GM19372 (cell line): ENCODE results near the gene SPAG8.

Experiments
- ATAC-seq: cut with Tn5 transposase; IDR thresholded peaks from one replicate; pipeline ENCODE4 v1.9.1; 2021; ENCODE audit warnings: mild to moderate bottlenecking, low read depth, moderate library complexity; ENCODE audit not compliant: unreplicated experiment

SPAG8 gene

GRCh38 chr9:35813434-35814105 lies 1.5 kb upstream of the SPAG8 start:
- ATAC-seq, result no peak

- no peak for ATAC-seq
Measured at GRCh38 chr9:35811381-35812024, 559 bp downstream of the SPAG8 start.

GRCh38 chr9:35810122-35810521 lies 1.9 kb downstream of the SPAG8 start:
- no peak for ATAC-seq

- ATAC-seq, result no peak
Measured at GRCh38 chr9:35808433-35808832, 3.6 kb downstream of the SPAG8 start.

DNA sequence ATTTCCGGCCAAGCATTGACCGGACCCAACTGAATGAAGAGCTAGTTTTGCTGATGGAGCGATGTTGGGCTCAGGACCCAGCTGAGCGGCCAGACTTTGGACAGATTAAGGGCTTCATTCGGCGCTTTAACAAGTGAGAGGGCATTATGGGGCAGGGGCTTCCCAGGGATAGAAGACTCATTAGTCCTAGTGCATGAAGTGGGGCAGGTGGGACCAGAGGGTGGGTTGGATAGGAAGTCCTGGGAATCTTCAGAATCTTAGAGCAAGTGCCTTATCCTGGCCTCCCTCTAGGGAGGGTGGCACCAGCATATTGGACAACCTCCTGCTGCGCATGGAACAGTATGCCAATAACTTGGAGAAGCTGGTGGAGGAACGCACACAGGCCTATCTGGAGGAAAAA lies 6.0 kb downstream of the SPAG8 start:
- no peak for ATAC-seq

GRCh38 chr9:35801328-35802128 lies 10.5 kb downstream of the SPAG8 start:
- ATAC-seq, result no peak

- ATAC-seq, result no peak
Measured at GRCh38 chr9:35800530-35800929, 11.5 kb downstream of the SPAG8 start.

DNA sequence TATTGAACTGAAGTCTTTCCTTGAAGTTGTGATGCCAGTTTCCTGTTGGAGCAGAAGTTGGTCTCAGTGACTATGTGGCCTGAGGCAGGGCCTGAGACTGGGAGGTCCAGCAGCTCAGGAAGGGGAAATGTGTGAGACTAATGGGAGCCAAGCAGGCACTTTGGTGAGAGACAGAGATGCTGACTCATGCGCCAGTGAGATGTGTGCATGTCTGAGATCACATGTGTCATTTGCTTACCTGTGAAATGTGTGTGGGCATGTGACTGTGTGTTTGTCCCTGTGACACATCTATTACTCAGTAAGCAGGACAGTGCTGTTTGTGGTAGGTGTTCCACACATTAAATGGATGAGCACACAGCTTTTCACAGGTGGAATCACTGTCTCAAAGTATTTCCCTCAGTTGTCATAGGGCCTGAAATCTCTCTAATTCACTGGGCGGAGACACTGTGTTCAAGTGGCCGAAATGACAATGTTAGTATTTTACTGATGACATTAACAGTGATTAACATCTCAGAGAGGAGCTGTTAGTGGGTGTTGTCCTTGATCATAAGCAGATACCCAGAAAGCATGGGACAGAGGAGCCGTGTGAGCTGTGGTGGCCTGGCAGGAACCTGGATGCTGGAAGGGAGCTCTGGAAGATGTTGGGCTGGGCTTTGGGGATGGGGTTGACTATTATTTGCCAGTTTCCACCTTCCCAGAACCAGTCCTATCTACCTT lies 13.2 kb downstream of the SPAG8 start:
- no peak for ATAC-seq

GRCh38 chr9:35797311-35798109 lies 14.6 kb downstream of the SPAG8 start:
- no peak for ATAC-seq

- no peak for ATAC-seq
Measured at GRCh38 chr9:35795695-35796094, 16.4 kb downstream of the SPAG8 start.

- ATAC-seq, result no peak
Measured at GRCh38 chr9:35793461-35793860, 18.6 kb downstream of the SPAG8 start.

DNA sequence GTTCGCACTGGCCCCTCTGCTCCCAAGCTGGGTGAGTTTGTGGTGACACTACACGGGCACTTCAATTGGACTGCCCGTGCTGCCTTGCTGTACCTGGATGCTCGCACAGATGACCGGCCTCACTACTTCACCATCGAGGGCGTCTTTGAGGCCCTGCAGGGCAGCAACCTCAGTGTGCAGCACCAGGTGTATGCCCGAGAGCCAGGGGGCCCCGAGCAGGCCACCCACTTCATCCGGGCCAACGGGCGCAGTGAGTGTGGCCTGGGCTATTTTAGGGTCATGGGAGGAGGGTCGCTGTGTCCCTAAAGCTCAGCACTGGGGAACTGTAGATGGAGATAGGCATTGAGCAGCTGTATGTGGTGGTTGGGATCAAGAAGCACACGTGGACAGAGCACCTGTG lies 19.2 kb downstream of the SPAG8 start:
- ATAC-seq, result no peak

DNA sequence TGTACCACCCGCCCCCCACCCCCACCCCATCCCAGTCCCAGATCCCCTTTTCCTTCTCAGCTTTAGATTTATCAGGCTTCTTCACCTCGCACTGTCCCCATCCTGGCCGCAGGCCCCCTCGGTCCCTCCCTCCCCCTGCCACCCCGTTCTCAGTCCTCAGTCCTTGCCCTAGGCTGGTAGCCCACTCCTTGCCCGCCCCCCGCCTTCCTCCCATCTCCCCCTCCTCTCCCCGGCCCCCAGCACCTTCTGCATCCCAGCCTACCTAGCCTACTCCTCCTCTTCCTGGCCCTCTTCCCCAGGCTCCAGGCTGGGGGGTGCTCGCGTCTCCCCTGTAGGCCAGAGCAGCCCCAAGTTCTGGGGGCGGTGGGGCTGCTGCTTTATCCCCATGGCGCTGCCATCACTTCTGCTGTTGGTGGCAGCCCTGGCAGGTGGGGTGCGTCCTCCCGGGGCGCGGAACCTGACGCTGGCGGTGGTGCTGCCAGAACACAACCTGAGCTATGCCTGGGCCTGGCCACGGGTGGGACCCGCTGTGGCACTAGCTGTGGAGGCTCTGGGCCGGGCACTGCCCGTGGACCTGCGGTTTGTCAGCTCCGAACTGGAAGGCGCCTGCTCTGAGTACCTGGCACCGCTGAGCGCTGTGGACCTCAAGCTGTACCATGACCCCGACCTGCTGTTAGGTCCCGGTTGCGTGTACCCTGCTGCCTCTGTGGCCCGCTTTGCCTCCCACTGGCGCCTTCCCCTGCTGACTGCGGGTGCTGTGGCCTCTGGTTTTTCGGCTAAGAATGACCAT lies 19.8 kb downstream of the SPAG8 start:
- no peak for ATAC-seq

DNA sequence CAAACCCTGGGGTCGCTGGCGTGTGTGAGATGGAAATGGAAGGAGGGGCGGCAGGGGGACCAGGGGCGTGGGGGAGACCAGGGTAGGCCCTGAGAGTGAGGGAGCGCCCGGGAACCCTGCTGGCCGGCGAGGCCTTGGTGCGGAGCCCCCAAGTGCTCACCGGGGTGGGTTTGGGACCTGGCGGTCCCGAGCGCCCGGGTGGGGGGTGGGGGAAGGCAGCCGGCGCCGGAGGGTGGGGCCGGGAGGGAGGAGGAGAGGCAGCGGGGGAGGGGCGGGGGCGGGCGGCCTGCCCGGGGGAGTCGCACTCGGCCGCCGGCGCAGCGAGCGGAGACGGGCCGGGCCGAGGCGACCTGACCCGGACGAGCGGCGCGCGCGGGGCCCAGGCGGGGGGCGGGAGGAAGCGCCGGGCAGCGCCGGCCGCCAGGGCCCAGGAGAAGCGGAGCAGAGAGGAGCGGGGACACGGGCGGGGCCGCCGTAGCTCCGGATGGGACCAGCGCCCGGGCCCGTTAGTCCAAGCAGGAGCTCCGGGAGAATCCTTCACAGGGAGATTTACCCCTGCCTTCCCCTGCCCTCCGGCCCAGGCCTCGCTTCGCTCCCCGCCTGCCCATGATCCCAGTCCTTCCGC lies 20.7 kb downstream of the SPAG8 start, which contains the start of gene NPR2:
Gene NPR2, plus strand, starts transcription at position 295 of the 625 bp plus-strand sequence. CDS start 818 bp downstream, outside the sequence.
- no peak for ATAC-seq

DNA sequence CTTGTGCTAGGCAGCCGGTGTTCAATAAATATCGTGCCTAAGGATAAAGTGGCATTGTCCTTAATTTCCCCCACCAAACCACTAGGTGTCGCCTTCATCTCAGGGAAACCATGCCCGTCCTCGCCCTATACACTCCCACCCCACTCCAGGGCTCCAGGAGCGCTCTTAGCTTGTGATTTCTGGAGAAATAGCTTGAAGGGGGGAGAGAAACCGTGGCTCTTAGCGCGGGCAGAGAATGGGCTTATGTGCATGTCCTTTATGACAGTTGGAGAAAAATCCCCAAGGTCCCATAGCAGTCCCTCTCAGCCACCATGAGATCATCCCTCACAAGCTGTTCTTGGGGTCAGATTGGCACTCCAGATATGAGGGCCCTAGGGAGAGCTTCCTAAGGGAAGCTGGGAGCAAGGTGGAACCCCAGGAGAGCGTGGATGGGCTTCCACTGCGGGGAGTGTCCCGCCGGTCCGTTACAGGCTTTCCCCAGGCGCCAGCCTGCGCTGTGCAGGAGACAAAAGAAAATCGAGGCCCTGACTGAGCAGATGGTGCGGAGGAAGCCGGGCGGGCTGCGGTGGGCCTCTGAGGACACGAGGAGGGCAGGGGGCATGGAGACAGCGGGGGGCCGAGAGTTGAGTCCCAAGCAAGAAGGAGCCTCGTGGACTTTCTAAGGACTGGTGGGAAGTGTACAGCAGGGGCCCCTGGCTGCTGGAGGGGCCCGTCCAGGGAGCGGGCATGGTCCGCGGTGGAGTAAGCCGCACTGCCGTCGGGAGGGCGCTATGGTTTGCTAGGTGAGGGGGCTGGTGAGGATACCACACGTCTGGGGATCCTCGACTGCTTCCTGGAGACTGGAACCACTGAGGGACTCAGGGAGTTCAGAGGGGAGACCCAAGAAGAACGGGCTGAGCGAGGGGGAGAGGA lies 21.4 kb downstream of the SPAG8 start:
- ATAC-seq, result no peak

- ATAC-seq, result no peak
Measured at GRCh38 chr9:35790025-35790384, 22.1 kb downstream of the SPAG8 start.

- no peak for ATAC-seq
Measured at GRCh38 chr9:35789541-35789940, 22.5 kb downstream of the SPAG8 start.

- no peak for ATAC-seq
Measured at GRCh38 chr9:35783418-35783817, 28.6 kb downstream of the SPAG8 start.
